Caco-2 (cell line): ENCODE measurements around the gene PRRX2. TPM values are rescaled to one million over a fixed set of nuclear protein-coding genes. Genes with fewer than 3 reads are reported as not detected.

Experiments
- BruUV-seq: library from RNA; stranded (reverse); fragments of 400-500 nt; replicated peaks from 2 replicates; lab custom pipeline; 2021; lab: Mats Ljungman, UMichigan
- CTCF ChIA-PET: fragments of 300-600 bp; sonication (Branson Sonifier 250); formaldehyde crosslinking; loops from one replicate; lab custom pipeline; 2022; ENCODE audit warnings: antibody characterized with exemption; lab: Charles Lee
- POLR2A ChIA-PET: fragments of 300-600 bp; sonication (Branson Sonifier 250); formaldehyde crosslinking; loops from one replicate; lab custom pipeline; 2022; ENCODE audit warnings: antibody characterized with exemption; lab: Charles Lee
- DNase-seq, 2 experiments: peaks; one replicate each; pipeline versions ENCODE4 v3.0.0 to v3.0.0-alpha.2; 2020 to 2022
- H3K27me3 ChIP-seq: replicated peaks from 2 replicates; pipeline ENCODE4 v1.6.0; 2011; ENCODE audit warnings: low read length; ENCODE audit not compliant: control insufficient read depth, insufficient read depth
- H3K36me3 ChIP-seq: 2 replicates; pipeline ENCODE4 v1.5.1; 2011; ENCODE audit warnings: low read length; ENCODE audit not compliant: control insufficient read depth, insufficient read depth
- H3K4me1 ChIP-seq: fragments of 250-450 bp; sonication (Bioruptor Pico); 2 replicates; pipeline ENCODE4 v1.5.1; 2020; ENCODE audit warnings: mild to moderate bottlenecking
- H3K4me3 ChIP-seq: 2 replicates; pipeline ENCODE4 v1.5.1; 2011; ENCODE audit warnings: low read depth, mild to moderate bottlenecking, control low read depth, low read length
- H3K9me3 ChIP-seq: fragments of 250-450 bp; sonication (Bioruptor Pico); 2 replicates; pipeline ENCODE4 v1.5.1; 2020; ENCODE audit warnings: mild to moderate bottlenecking, moderate library complexity
- H3K27ac Mint-ChIP-seq: one replicate; pipeline ENCODE4 v1.8.0; 2022; ENCODE audit warnings: mixed read lengths; ENCODE audit not compliant: unreplicated experiment
- H3K27me3 Mint-ChIP-seq: one replicate; pipeline ENCODE4 v1.8.0; 2022; ENCODE audit warnings: mixed read lengths; ENCODE audit not compliant: insufficient read depth, unreplicated experiment
- H3K36me3 Mint-ChIP-seq: one replicate; pipeline ENCODE4 v1.8.0; 2022; ENCODE audit warnings: mild to moderate bottlenecking, mixed read lengths; ENCODE audit not compliant: insufficient read depth, unreplicated experiment
- H3K4me1 Mint-ChIP-seq: one replicate; pipeline ENCODE4 v1.8.0; 2022; ENCODE audit warnings: low read depth, mixed read lengths; ENCODE audit not compliant: unreplicated experiment
- H3K4me3 Mint-ChIP-seq: one replicate; pipeline ENCODE4 v1.8.0; 2022; ENCODE audit warnings: mild to moderate bottlenecking, moderate library complexity, mixed read lengths; ENCODE audit not compliant: unreplicated experiment
- H3K9me3 Mint-ChIP-seq: one replicate; pipeline ENCODE4 v1.8.0; 2022; ENCODE audit warnings: mixed read lengths; ENCODE audit not compliant: unreplicated experiment
- CTCF ChIP-seq, 2 experiments: fragments of 200-600 bp in 1 of 2; IDR thresholded peaks; 1 replicate in 1 of 2; 2 replicates in 1 of 2; pipeline versions ENCODE4 v1.5.1 to v1.8.0; 2011 to 2022; ENCODE audit warnings: antibody characterized with exemption in 1 of 2, control low read depth in 1 of 2, inconsistent platforms in 1 of 2, low read depth in 1 of 2, low read length in 1 of 2, mild to moderate bottlenecking in 1 of 2, moderate library complexity in 1 of 2; ENCODE audit not compliant: insufficient read depth in 1 of 2, severe bottlenecking in 1 of 2, unreplicated experiment in 1 of 2
- intact Hi-C: fragments of 100-400 bp; cut with micrococcal nuclease; formaldehyde crosslinking; loops from one replicate; pipeline ENCODE4 v1.10.0; 2022; ENCODE audit not compliant: unreplicated experiment
- total RNA-seq: library from RNA; stranded (reverse); gene quantifications from 2 replicates; pipeline ENCODE4 v1.2.3, GENCODE V29; 2022

PRRX2 gene
- total RNA-seq, 1 experiment from 2014 or later: not detected

GRCh38 chr9:129644902-129645301 lies 20.5 kb upstream of the PRRX2 start:
- BruUV-seq: no TSS peak
- Mint-ChIP-seq H3K27ac (no peak overlapping the region), H3K9me3 (no peaks in the 10 kb centered on the region), H3K27me3 (no peaks in the 10 kb centered on the region), H3K36me3 (peaks cover 22% of the 10 kb centered on the region), H3K4me3 (no peak overlapping the region), H3K4me1 (peaks cover 6% of the 10 kb centered on the region)
- intact Hi-C loops: no loop called here
- DNase-seq: no peak
- no peaks in the 10 kb centered on the region for H3K9me3 ChIP-seq
- ChIA-PET CTCF (no interaction called here), POLR2A (no interaction called here)
- H3K27me3 ChIP-seq: no peaks in the 10 kb centered on the region
- no peak for TF ChIP-seq CTCF (IDR thresholded peaks at IDR 0.05; ENCODE audit: insufficient read depth in 1 of 2, low read depth in 1 of 2, low read length in 1 of 2, severe bottlenecking in 1 of 2, unreplicated experiment in 1 of 2)
- H3K36me3 ChIP-seq: no peaks in the 10 kb centered on the region
- peaks cover 3% of the 10 kb centered on the region; the same call in 1 of the 2 replicates for H3K4me1 ChIP-seq
- H3K4me3 ChIP-seq: no peak overlapping the region

DNA sequence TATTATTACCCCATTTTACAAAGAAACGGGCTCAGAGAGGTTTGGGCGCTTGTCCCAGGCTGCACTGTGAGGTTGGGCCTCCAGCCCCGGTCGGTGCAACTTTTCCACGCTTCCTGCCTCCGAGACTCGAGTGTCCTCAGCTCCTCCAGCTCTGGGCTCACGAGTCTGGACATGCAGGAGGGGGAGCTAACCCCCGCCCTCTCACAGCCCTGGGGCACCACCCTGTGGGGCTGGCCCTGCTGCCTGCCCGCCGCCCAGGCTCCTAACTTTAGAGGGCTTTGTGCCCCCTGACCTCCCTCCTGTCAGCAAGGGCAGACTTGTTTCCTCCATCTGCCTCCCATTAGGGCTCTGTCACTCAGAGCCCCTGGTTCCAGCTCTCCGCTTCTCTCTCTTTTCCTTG lies 19.2 kb upstream of the PRRX2 start:
- no peak for TF ChIP-seq CTCF (IDR thresholded peaks at IDR 0.05; ENCODE audit: insufficient read depth in 1 of 2, low read depth in 1 of 2, low read length in 1 of 2, severe bottlenecking in 1 of 2, unreplicated experiment in 1 of 2)
- no peak for DNase-seq
- H3K4me1 ChIP-seq: no peaks in the 10 kb centered on the region
- Mint-ChIP-seq H3K27ac (no peak overlapping the region), H3K36me3 (peaks cover 13% of the 10 kb centered on the region), H3K4me1 (peaks cover under 1% of the 10 kb centered on the region), H3K9me3 (no peaks in the 10 kb centered on the region), H3K27me3 (no peaks in the 10 kb centered on the region), H3K4me3 (no peak overlapping the region)
- no peaks in the 10 kb centered on the region for H3K36me3 ChIP-seq
- ChIA-PET CTCF (no interaction called here), POLR2A (no interaction called here)
- no peaks in the 10 kb centered on the region for H3K27me3 ChIP-seq
- H3K9me3 ChIP-seq: no peaks in the 10 kb centered on the region
- H3K4me3 ChIP-seq: no peak overlapping the region
- no TSS peak for BruUV-seq
- intact Hi-C loops: no loop called here

GRCh38 chr9:129646654-129647053 lies 18.8 kb upstream of the PRRX2 start:
- H3K4me3 Mint-ChIP-seq: no peak overlapping the region
- POLR2A ChIA-PET: no interaction called here
- no peaks in the 10 kb centered on the region for H3K4me1 Mint-ChIP-seq
- no peaks in the 10 kb centered on the region for H3K9me3 Mint-ChIP-seq
- H3K4me1 ChIP-seq: no peaks in the 10 kb centered on the region
- H3K36me3 ChIP-seq: no peaks in the 10 kb centered on the region
- intact Hi-C loops: no loop called here
- DNase-seq: no peak
- no peak overlapping the region for H3K27ac Mint-ChIP-seq
- peaks cover 9% of the 10 kb centered on the region for H3K36me3 Mint-ChIP-seq
- H3K27me3 ChIP-seq: no peaks in the 10 kb centered on the region
- H3K9me3 ChIP-seq: no peaks in the 10 kb centered on the region
- H3K27me3 Mint-ChIP-seq: no peaks in the 10 kb centered on the region
- BruUV-seq: no TSS peak
- no peak for TF ChIP-seq CTCF (IDR thresholded peaks at IDR 0.05; ENCODE audit: insufficient read depth in 1 of 2, low read depth in 1 of 2, low read length in 1 of 2, severe bottlenecking in 1 of 2, unreplicated experiment in 1 of 2)
- CTCF ChIA-PET: no interaction called here
- H3K4me3 ChIP-seq: no peak overlapping the region
